Activated CD8-positive, alpha-beta memory T cell treated with anti-CD3 and anti-CD28 coated beads, Interleukin-2, amount 50 U/mL, for 24 hours (primary cell): ENCODE measurements around the gene THAP3.
A peak's percentile ranks its signal among the peaks of the same experiment; 100 is the strongest.

ENCODE experiments used
- DNase-seq: peaks from one replicate; pipeline ENCODE4 v3.0.0-alpha.2; 2020; ENCODE audit errors: extremely low read depth

Gene THAP3

GRCh38 chr1:6612641-6613360 is 11.9 kb upstream of the THAP3 start:
- no peak for DNase-seq

- peak; percentile 98 for DNase-seq
Observed at GRCh38 chr1:6613361-6614018, 11.2 kb upstream of the THAP3 start, which contains the start of gene PHF13. PHF13 (plus strand) TSS chr1:6613731; CDS start chr1:6614067, 336 bp downstream.

GRCh38 chr1:6614019-6614928 is 10.4 kb upstream of the THAP3 start:
- no peak for DNase-seq

GRCh38 chr1:6614929-6615785 is 9.5 kb upstream of the THAP3 start:
- no peak for DNase-seq

GRCh38 chr1:6619045-6619444 is 5.6 kb upstream of the THAP3 start:
- no peak for DNase-seq

GRCh38 chr1:6621429-6622391 is 3.0 kb upstream of the THAP3 start:
- no peak for DNase-seq

GRCh38 chr1:6622396-6623152 is 2.1 kb upstream of the THAP3 start:
- no peak for DNase-seq

- no peak for DNase-seq
Observed at GRCh38 chr1:6623269-6623965, 1.3 kb upstream of the THAP3 start.

- no peak for DNase-seq
Observed at GRCh38 chr1:6625584-6626149, 999 bp downstream of the THAP3 start.

- DNase-seq = no peak
Observed at GRCh38 chr1:6627031-6627430, 2.4 kb downstream of the THAP3 start.

GRCh38 chr1:6627841-6628545 is 3.3 kb downstream of the THAP3 start:
- no peak for DNase-seq

- no peak for DNase-seq
Observed at GRCh38 chr1:6628971-6629479, 4.4 kb downstream of the THAP3 start.

- DNase-seq = no peak
Observed at GRCh38 chr1:6630027-6630426, 5.4 kb downstream of the THAP3 start.

GRCh38 chr1:6631058-6631457 is 6.4 kb downstream of the THAP3 start:
- DNase-seq = no peak

GRCh38 chr1:6632588-6633514 is 8.2 kb downstream of the THAP3 start:
- no peak for DNase-seq

- DNase-seq = no peak
Observed at GRCh38 chr1:6634371-6635052, 9.8 kb downstream of the THAP3 start.
